Tibial nerve (tissue), 4 donors: ENCODE measurements around the gene EXOC4. TPM values are rescaled to one million over a fixed set of nuclear protein-coding genes. Genes with fewer than 3 reads are reported as not detected.

Experiments
- DNase-seq, 2 donors: peaks; one replicate each; pipeline ENCODE4 v3.0.0-alpha.2; 2019; ENCODE audit warnings: low spot score in 2 of 2
- H3K27ac ChIP-seq, 4 donors: fragments of 200-600 bp; sonication (generic) in 3 of 4; one replicate each; pipeline ENCODE4 v1.5.1; 2017 to 2019; ENCODE audit warnings: mild to moderate bottlenecking in 1 of 4
- H3K27me3 ChIP-seq, 2 donors: fragments of 200-600 bp; sonication (generic) in 1 of 2; one replicate each; pipeline versions ENCODE4 v1.5.1 to v1.6.0; 2017 to 2019
- H3K36me3 ChIP-seq, 3 donors: fragments of 200-600 bp; sonication (generic); one replicate each; pipeline ENCODE4 v1.5.1; 2018 to 2019
- H3K4me1 ChIP-seq, 4 donors: fragments of 200-600 bp; sonication (generic) in 3 of 4; one replicate each; pipeline ENCODE4 v1.5.1; 2017 to 2019
- H3K4me3 ChIP-seq, 4 donors: fragments of 200-600 bp; sonication (generic) in 3 of 4; one replicate each; pipeline ENCODE4 v1.5.1; 2017 to 2019; ENCODE audit warnings: mild to moderate bottlenecking in 1 of 4, moderate library complexity in 1 of 4
- H3K9me3 ChIP-seq, 4 donors: fragments of 200-600 bp; sonication (generic) in 3 of 4; one replicate each; pipeline ENCODE4 v1.5.1; 2017 to 2019
- EP300 ChIP-seq, 2 donors: sonication (generic); formaldehyde crosslinking; IDR thresholded peaks; one replicate each; pipeline ENCODE4 v1.6.1; 2017; ENCODE audit warnings: antibody characterized with exemption in 2 of 2, mild to moderate bottlenecking in 1 of 2
- POLR2A ChIP-seq, 2 donors: fragments of 450-650 bp; IDR thresholded peaks; one replicate each; pipeline ENCODE4 v1.6.1; 2017; ENCODE audit warnings: antibody characterized with exemption in 2 of 2, mild to moderate bottlenecking in 2 of 2, moderate library complexity in 2 of 2
- WGBS, 2 donors: methylation state at CpG; one replicate each; pipeline ENCODE4 v1.1.5; 2018; 5-methylcytosine and 5-hydroxymethylcytosine counted together
- total RNA-seq, 4 donors: library from RNA; depleted of rRNA; stranded (reverse); fragments of >200 nt; gene quantifications; one replicate each; pipeline ENCODE4 v1.1.0, GENCODE V29; 2016
- TF ChIP-seq, protein P1 (sequence below), 5 experiments: fragments of 200-600 bp in 3 of 5; fragments of 450-650 bp in 2 of 5; sonication (generic) in 3 of 5; IDR thresholded peaks; one replicate each; pipeline ENCODE4 v1.5.1; 2016 to 2019; ENCODE audit warnings: antibody characterized with exemption in 5 of 5, mild to moderate bottlenecking in 3 of 5, moderate library complexity in 2 of 5

EXOC4 gene
- total RNA-seq, 4 donors from 2014 or later = 70.0 to 104 (median 85.8) TPM

DNA sequence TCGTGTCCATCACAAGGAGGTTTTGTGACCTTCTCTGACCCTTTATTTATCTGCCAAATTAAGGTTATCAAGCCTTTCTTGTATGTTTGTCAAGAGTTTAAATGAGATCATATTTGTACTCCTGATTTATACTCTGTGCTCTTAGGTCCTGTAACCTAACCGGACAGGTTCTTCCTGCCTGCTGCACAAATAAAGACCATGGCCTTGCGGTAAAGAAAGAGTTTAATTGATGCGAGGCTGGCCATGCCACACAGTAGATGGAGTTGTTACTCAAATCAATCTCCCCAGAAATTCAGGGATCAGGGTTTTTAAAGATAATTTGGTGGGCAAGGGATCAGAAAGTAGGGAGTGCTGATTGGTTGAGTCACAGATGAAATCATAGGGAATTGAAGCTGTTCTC lies 794.8 kb downstream of the EXOC4 start:
- no peaks in the 10 kb centered on the region for H3K36me3 ChIP-seq
- H3K9me3 ChIP-seq = no peaks in the 10 kb centered on the region
- TF ChIP-seq, protein P1, sequence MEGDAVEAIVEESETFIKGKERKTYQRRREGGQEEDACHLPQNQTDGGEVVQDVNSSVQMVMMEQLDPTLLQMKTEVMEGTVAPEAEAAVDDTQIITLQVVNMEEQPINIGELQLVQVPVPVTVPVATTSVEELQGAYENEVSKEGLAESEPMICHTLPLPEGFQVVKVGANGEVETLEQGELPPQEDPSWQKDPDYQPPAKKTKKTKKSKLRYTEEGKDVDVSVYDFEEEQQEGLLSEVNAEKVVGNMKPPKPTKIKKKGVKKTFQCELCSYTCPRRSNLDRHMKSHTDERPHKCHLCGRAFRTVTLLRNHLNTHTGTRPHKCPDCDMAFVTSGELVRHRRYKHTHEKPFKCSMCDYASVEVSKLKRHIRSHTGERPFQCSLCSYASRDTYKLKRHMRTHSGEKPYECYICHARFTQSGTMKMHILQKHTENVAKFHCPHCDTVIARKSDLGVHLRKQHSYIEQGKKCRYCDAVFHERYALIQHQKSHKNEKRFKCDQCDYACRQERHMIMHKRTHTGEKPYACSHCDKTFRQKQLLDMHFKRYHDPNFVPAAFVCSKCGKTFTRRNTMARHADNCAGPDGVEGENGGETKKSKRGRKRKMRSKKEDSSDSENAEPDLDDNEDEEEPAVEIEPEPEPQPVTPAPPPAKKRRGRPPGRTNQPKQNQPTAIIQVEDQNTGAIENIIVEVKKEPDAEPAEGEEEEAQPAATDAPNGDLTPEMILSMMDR (IDR thresholded peaks at IDR 0.05) = no peak
- TF ChIP-seq EP300 (IDR thresholded peaks at IDR 0.05) = no peak
- TF ChIP-seq POLR2A (IDR thresholded peaks at IDR 0.05) = no peak
- no peak for DNase-seq
- no peak overlapping the region for H3K27ac ChIP-seq
- no peak overlapping the region for H3K4me3 ChIP-seq
- no peaks in the 10 kb centered on the region for H3K27me3 ChIP-seq
- H3K4me1 ChIP-seq = no peaks in the 10 kb centered on the region
- WGBS, 2 donors = 96 to 97% methylated on average over 4 of the region's 4 CpGs

DNA sequence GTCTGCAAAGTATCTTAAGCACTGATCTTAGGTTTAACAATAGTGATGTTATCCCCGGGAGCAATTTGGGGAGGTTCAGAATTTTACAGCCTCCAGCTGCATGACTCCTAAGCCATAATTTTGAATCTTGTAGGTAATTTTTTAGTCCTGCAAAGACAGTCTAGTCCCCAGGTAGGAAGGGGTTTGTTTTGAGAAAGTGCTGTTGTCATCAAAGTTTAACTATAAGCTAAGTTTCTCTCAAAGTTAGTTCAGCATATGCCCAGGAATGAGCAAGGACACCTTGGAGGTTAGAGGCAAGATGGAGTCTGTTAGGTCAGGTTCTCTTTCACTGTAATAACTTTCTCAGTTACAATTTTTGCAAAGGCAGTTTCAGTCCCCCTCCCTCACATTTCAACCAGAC lies 795.3 kb downstream of the EXOC4 start:
- 93 to 100% methylated on average over 1 of the region's 1 CpG for WGBS, 2 donors
- Histone ChIP-seq H3K27me3 (no peaks in the 10 kb centered on the region), H3K27ac (no peak overlapping the region)

DNA sequence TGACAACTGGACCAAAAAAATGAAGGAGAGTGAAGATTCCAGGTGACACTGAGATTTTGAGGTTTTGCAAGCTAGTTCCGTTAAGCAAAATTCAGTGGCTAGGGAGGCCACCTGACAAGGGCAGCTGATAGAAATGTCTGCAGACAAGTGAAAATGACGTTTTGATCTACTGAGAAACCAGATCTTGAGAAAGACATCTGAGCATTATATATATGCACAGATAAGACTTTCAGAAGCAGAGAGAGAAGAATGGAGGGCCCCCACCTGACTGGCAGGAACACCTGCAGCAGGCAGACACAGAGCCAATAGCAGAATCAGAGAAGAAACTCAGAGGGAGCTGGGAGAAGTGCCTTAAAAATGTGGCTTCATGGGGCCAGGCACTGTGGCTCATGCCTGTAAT lies 798.1 kb downstream of the EXOC4 start:
- H3K27me3 ChIP-seq = no peaks in the 10 kb centered on the region
- no peak overlapping the region for H3K4me3 ChIP-seq
- H3K9me3 ChIP-seq = no peaks in the 10 kb centered on the region
- H3K4me1 ChIP-seq = no peaks in the 10 kb centered on the region
- no peak for DNase-seq
- H3K27ac ChIP-seq = no peak overlapping the region
- TF ChIP-seq EP300 (IDR thresholded peaks at IDR 0.05) (no peak), POLR2A (IDR thresholded peaks at IDR 0.05) (no peak)
- TF ChIP-seq, protein P1 (IDR thresholded peaks at IDR 0.05) = no peak
- H3K36me3 ChIP-seq = no peaks in the 10 kb centered on the region
- WGBS, 2 donors = 87 to 94% methylated on average over 2 of the region's 2 CpGs

More for the DNA sequence above, 795.3 kb downstream of the EXOC4 start:
- Histone ChIP-seq H3K9me3 (no peaks in the 10 kb centered on the region), H3K4me3 (no peak overlapping the region), H3K4me1 (no peaks in the 10 kb centered on the region), H3K36me3 (no peaks in the 10 kb centered on the region)
- TF ChIP-seq, protein P1 (IDR thresholded peaks at IDR 0.05) = no peak
- TF ChIP-seq EP300 (IDR thresholded peaks at IDR 0.05) (no peak), POLR2A (IDR thresholded peaks at IDR 0.05) (no peak)
- DNase-seq = no peak

DNA sequence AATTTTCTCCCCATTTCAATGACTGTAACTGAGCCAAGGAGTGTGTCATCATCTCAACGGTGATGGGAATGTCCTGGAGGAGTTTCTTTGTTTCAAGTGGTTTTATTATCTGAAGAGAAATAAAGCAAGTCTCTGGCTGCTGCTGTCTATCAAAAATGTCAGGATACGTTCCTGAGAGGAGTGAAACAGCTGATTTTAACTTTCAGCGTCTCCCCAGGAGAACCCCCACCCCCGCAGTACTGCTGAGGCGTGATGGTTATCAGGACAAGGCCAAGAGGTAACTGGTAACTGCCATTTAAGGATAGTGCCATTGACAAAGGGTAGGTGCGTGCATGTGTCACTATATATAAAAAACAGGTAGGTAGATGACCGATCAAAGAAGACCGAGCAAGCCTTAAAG lies 803.9 kb downstream of the EXOC4 start:
- Histone ChIP-seq H3K36me3 (no peaks in the 10 kb centered on the region), H3K27ac (no peak overlapping the region), H3K27me3 (no peaks in the 10 kb centered on the region), H3K9me3 (no peaks in the 10 kb centered on the region), H3K4me3 (no peak overlapping the region), H3K4me1 (no peaks in the 10 kb centered on the region)
- TF ChIP-seq POLR2A (IDR thresholded peaks at IDR 0.05) (no peak), EP300 (IDR thresholded peaks at IDR 0.05) (no peak)
- TF ChIP-seq, protein P1 (IDR thresholded peaks at IDR 0.05) = no peak
- WGBS, 2 donors = 82 to 85% methylated on average over 8 of the region's 8 CpGs
- DNase-seq = no peak

DNA sequence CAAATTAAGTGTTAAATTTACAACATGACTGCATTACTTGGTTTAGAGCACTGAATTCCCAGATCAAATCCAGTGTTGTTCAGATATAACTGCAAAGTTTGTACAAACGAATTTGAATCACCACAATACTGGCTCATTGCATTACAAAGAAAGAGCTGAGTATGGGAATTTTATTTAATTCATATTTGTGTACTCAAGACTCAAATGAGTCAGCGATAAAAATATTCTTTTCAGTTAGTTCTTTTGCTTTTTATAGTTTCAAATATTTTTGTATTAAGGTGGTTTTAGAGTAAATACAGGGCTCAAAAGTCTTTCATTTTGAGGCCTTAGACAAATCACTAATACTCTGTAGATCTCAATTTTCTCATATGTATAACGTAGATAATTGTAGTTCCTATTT lies 805.6 kb downstream of the EXOC4 start:
- no peak for DNase-seq
- H3K9me3 ChIP-seq = no peaks in the 10 kb centered on the region
- H3K4me3 ChIP-seq = no peak overlapping the region
- no peak overlapping the region for H3K27ac ChIP-seq
- H3K27me3 ChIP-seq = no peaks in the 10 kb centered on the region
- H3K4me1 ChIP-seq = no peaks in the 10 kb centered on the region
- TF ChIP-seq POLR2A (IDR thresholded peaks at IDR 0.05) (no peak), EP300 (IDR thresholded peaks at IDR 0.05) (no peak)
- TF ChIP-seq, protein P1 (IDR thresholded peaks at IDR 0.05) = no peak
- peaks cover 0 to 6% (median 0%) of the 10 kb centered on the region in 3 donors for H3K36me3 ChIP-seq
- 73 to 84% methylated on average over 3 of the region's 3 CpGs for WGBS, 2 donors
